HG03159 (cell line): Measurements from ENCODE around the gene LMO2.
"Not testable (repeated sequence)": the region's sequence is repeated elsewhere in the genome, so short reads cannot be mapped to it uniquely, and the experiment has no call there.

Experiments
- ATAC-seq: cut with Tn5 transposase; IDR thresholded peaks from one replicate; pipeline ENCODE4 v1.9.1; 2021; ENCODE audit warnings: mild to moderate bottlenecking, moderate library complexity; ENCODE audit not compliant: unreplicated experiment

The LMO2 gene

DNA sequence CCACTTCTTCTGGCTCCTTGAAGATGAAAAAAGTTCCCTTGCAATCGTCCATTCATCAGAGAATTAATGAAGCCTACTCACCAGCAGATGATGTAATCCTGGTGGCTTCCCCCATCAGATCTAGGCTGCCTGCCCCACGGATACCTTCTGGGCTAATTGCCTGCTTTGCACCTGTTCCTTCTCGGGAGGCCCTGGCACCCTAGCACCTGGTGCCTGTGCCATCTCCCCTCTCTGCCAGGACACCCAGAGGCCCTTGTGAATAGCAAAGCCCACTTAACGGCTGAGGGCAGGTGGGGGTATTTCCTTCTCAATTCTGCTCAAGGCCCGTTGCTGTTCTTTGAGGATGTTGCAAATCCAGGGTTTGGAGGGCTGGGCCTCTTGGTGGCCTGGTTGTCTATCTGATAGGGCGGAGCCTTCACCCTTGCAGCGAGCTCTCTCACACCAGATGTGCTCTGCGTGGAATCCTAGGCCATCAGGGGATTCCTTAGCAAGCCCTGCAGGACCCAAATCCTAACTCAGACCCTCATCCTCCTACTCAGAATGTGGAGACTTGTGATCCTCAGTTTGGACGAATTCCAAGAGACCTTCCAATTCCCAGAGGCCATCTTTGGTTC is at the start of gene LMO2:
Gene LMO2, minus strand, starts transcription at position 363 of the 614 bp plus-strand sequence. CDS start 22,360 bp downstream, outside the sequence.
- ATAC-seq: no peak

- ATAC-seq: no peak
Observed at GRCh38 chr11:33940538-33940815, 48.6 kb upstream of the LMO2 start.

GRCh38 chr11:33936725-33937604 is 45.1 kb upstream of the LMO2 start:
- ATAC-seq: no peak

DNA sequence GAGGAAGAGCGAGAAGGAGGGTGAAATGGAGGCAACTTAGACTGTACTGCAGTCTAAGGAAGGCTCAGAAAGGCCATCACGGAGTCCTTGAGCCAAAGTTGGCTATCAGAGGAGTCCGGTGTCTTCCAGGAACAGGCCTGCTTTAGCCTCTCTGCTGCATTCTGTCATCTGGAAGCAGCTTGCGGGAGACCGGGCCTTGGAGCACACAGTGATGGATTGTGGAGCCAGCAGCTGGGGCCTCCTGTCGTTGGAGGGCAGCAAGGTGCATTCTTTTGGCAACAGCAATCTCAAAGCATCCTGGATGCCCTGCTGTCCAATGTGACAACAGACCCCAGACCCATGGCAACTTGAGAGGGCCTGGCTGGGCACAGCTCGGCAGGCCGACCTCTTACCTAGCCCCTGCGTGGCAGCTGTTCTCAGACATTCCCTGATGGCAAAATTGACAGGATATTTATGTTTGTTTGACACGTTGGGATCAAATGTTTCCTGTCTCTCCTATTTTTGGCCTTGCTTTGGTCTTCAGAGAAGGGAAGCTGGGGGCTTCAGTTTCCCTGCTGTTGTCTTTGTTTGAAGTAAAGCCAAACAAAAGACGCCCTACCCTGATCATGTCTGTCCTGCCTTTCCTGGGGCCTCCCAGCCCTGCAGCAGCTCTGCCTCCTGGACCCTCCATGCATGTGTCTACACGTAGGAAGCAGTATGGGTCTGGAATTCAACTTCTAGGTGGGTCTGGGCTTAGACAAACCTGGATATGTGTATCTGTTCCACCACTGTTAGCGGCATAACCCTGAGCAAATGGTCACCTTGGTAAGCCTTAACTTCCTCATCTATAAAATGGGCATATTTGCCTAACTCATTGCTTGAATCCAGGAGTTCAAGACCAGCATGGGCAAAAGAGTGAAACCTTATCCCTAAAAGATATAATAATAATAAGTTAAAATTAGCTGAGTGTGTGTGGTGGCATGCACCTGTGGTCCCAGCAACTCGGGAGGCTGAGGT is 43.9 kb upstream of the LMO2 start:
- no peak for ATAC-seq

DNA sequence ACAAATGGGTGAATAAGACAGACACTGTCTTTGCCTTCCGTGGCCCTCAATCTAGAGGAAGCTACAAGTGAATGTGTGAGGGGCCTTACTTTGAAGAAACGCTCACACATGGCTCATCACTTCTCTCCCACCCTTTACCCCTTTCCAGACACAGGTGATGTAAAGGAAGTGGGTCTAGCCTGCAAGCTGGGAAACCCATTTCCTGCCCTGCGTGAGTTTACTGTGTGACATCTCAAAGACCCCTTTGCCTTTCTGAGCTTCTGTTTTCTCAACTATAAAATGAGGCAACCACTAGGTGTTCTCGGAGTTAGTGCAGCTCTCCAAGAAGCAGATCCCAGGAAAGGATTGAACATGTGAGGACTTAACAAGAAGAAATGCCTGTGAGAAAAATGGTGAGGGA is 43.1 kb upstream of the LMO2 start:
- no peak for ATAC-seq

GRCh38 chr11:33934450-33934849 is 42.6 kb upstream of the LMO2 start:
- no peak for ATAC-seq

- ATAC-seq: no peak
Observed at GRCh38 chr11:33933602-33934001, 41.7 kb upstream of the LMO2 start.

DNA sequence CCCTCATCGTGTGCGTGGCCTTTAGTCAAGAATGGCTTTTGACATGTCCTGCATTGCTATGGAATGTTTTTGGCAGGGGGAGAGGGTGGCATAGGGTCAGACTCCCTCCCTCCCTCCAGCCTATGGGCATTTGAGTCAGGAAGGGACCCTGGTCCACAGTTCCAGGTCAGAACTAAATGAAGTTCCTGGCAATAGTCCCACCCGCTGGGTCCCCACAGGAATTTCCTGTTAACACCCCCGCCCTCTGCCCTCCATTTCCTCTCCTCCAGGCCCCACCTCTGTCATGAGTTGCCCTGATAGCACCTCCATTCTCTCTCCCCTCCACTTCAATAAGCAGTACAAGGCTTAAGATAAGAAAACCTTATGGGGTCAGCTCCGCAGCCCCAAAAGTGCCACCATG is 40.8 kb upstream of the LMO2 start:
- ATAC-seq: no peak

- not testable (repeated sequence) for ATAC-seq
Observed at GRCh38 chr11:33931739-33932366, 40.0 kb upstream of the LMO2 start.

- ATAC-seq: no peak
Observed at GRCh38 chr11:33931067-33931466, 39.2 kb upstream of the LMO2 start.

GRCh38 chr11:33930317-33931021 is 38.6 kb upstream of the LMO2 start:
- no peak for ATAC-seq

DNA sequence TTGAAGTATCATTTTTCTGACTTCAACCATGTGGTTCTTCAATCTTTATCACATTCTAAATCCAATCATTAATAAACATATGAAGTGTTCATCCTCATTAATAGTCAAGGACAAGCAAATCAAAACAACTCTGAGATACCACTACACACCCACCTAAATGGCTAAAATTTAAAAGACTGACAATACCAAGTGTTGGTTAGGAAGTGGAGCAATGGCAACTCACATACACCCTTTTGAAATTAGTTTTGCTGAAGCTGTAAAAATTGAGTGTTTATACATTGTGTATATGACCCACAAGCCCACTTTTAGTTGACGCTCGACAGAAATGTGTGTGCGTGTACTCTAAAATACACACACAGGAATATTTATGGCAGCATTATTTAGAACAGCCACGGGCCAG is 36.7 kb upstream of the LMO2 start:
- ATAC-seq: no peak

DNA sequence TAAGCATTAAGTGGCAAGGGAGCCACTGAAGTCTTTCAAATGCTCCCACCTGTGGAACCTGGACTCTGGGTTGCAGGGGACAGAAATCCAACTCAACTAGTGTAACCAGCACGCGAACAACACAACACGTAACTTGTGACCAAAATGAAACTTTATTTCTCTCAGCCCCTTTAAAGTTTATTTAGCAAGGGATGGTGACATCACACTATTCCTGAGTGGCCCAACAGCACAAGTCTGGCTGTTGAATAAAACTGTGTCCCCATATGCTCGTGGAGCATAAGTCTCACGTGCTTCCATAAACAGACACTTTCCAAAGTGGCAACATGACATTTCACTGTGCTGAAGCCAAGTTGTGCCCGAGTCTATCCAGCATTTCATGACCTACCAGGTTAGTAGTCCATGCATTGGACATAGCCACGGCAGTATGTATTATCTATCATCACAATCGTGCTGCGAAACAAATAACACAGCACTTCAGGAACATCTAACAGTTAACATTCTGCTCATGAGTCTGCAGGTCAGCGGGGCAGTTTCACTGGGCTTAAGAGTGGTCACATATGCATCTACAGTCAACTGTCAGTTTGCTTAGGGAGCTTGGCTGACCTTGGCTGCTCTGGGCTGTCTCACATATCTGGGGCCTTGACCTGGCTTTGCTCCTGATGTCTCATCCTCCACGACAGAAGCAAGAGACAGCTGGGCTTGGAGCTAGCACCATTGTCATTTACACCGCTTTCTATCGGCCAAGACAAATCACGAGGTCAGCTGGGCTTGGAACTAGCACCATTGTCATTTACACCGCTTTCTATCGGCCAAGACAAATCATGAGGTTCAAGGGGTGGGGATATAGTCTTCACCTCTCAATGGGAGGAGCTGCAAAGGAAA is 35.0 kb upstream of the LMO2 start:
- no peak for ATAC-seq

- no peak for ATAC-seq
Observed at GRCh38 chr11:33924341-33924740, 32.5 kb upstream of the LMO2 start.

- ATAC-seq: no peak
Observed at GRCh38 chr11:33923626-33924025, 31.8 kb upstream of the LMO2 start.

GRCh38 chr11:33920838-33921613 is 29.1 kb upstream of the LMO2 start:
- peak; percentile 82 for ATAC-seq

GRCh38 chr11:33919645-33920044 is 27.8 kb upstream of the LMO2 start:
- no peak for ATAC-seq

DNA sequence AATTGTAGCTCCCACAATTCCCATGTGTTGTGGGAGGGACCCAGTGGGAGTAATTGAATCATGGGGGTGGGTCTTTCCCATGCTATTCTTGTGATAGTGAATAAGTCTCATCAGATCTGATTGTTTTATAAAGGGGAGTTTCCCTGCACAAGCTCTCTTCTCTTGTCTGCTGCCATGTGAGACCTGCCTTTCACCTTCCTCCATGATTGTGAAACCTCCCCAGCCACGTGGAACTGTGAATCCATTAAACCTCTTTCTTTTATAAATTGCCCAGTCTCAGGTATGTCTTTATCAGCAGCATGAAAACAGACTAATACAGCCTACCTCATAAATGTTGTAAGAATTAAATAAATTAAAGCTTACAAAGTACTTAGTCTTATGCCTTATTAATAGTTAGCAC is 25.5 kb upstream of the LMO2 start:
- not testable (repeated sequence) for ATAC-seq

- no peak for ATAC-seq
Observed at GRCh38 chr11:33916736-33917135, 24.9 kb upstream of the LMO2 start.
